Measurements from ENCODE around the gene COL19A1. TPM values are rescaled to one million over a fixed set of nuclear protein-coding genes. Genes with fewer than 3 reads are reported as not detected.
A peak's percentile ranks its signal among the peaks of the same experiment; 100 is the strongest.

The COL19A1 gene
- total and polyA plus RNA-seq, 9 of the 15 experiments (the other 6 are each of a cell fraction or from before 2014, with no cell fraction given): not detected

- Histone ChIP-seq H2AFZ (ENCODE audit: low read depth, low read length) (no peak overlapping the region), H4K20me1 (replicated peaks; ENCODE audit: control insufficient read depth, insufficient read depth, low read length) (no peaks in the 10 kb centered on the region), H3K36me3 (ENCODE audit: control insufficient read depth, insufficient read depth, low read length) (no peaks in the 10 kb centered on the region), H3K79me2 (ENCODE audit: control insufficient read depth, insufficient read depth, low read length) (no peaks in the 10 kb centered on the region), H3K4me2 (ENCODE audit: insufficient read depth, low read length) (no peak overlapping the region), H3K27ac (ENCODE audit: extremely low read depth, low read depth, low read length) (no peak overlapping the region), H3K9ac (ENCODE audit: insufficient read depth in 1 of 2, low read depth in 2 of 2, low read length in 2 of 2) (no peak overlapping the region), H3K27me3 (ENCODE audit: control insufficient read depth in 2 of 2, insufficient read depth in 2 of 2, low read length in 2 of 2) (peaks cover 0 to 3% of the 10 kb centered on the region in 2 experiments; a peak in 2 of 5 replicates), H3K4me3 (no peak overlapping the region), H3K9me1 (ENCODE audit: control insufficient read depth, insufficient read depth, low read length) (no peaks in the 10 kb centered on the region), H3K4me1 (replicated peaks in 1 of 2; ENCODE audit: control insufficient read depth in 2 of 2, insufficient read depth in 2 of 2, low read length in 2 of 2) (no peaks in the 10 kb centered on the region), H3K9me3 (replicated peaks; ENCODE audit: control insufficient read depth, insufficient read depth, low read depth, low read length) (no peaks in the 10 kb centered on the region)
- no TSS peak for BruUV-seq (replicated peaks)
- in situ Hi-C loops (cut with MboI): no loop called here
- ATAC-seq (0 out of 3 replicates have a peak, but pooled peaks have one; percentile 27), FAIRE-seq (no peak), DNase-seq (ENCODE audit: extremely low read depth in 1 of 4, low spot score in 3 of 4) (no peak)
- ChIA-PET POLR2A (no interaction called here), CTCF (ENCODE audit: low intra/inter-chr PET ratio) (no interaction called here)
- intact Hi-C loops (cut with micrococcal nuclease): no loop called here
- WGBS (ENCODE audit: insufficient coverage, low coverage, missing lambda C conversion rate): 0% methylated on average over 2 of the region's 2 CpGs
- TF ChIP-seq ZNF277 (CRISPR knock-in tag; IDR thresholded peaks at IDR 0.05; ENCODE audit: borderline replicate concordance) (no peak), SMAD2 (IDR thresholded peaks at IDR 0.05; ENCODE audit: low read depth, low read length) (no peak), TAF15 (IDR thresholded peaks at IDR 0.05; ENCODE audit: low read depth, low read length) (no peak), HMG20A (CRISPR knock-in tag; conservative IDR thresholded peaks at IDR 0.05) (no peak), SMAD3 (CRISPR knock-in tag; conservative IDR thresholded peaks at IDR 0.05) (no peak), RBM15 (IDR thresholded peaks at IDR 0.05; ENCODE audit: insufficient read depth, low read length) (no peak), CBFA2T3 (IDR thresholded peaks at IDR 0.05) (peak; percentile 40; the same call in 1 of the 2 replicates), DPF2 (IDR thresholded peaks at IDR 0.05) (0 out of 2 replicates have a peak, but pooled peaks have one; percentile 17), ZNF707 (CRISPR knock-in tag; conservative IDR thresholded peaks at IDR 0.05) (no peak), CHCHD3 (CRISPR knock-in tag; IDR thresholded peaks at IDR 0.05) (no peak), SREBF2 (CRISPR knock-in tag; IDR thresholded peaks at IDR 0.05) (no peak), BDP1 (IDR thresholded peaks at IDR 0.05; ENCODE audit: insufficient read depth, insufficient read length) (no peak), SMARCA5 (IDR thresholded peaks at IDR 0.05) (no peak), ZBTB7A (IDR thresholded peaks at IDR 0.05; ENCODE audit: borderline replicate concordance, control insufficient read depth, low read depth, low read length) (no peak), HEY1 (CRISPR knock-in tag; IDR thresholded peaks at IDR 0.05; ENCODE audit: borderline replicate concordance) (no peak), ELF2 (CRISPR knock-in tag; IDR thresholded peaks at IDR 0.05) (no peak), PHF21A (IDR thresholded peaks at IDR 0.05; ENCODE audit: borderline replicate concordance, low read depth) (0 out of 2 replicates have a peak, but pooled peaks have one; percentile 19), POLR2AphosphoS5 (IDR thresholded peaks at IDR 0.05; ENCODE audit: control insufficient read depth, insufficient read depth, low read depth, low read length) (no peak)
- TF ChIP-seq, protein P1, sequence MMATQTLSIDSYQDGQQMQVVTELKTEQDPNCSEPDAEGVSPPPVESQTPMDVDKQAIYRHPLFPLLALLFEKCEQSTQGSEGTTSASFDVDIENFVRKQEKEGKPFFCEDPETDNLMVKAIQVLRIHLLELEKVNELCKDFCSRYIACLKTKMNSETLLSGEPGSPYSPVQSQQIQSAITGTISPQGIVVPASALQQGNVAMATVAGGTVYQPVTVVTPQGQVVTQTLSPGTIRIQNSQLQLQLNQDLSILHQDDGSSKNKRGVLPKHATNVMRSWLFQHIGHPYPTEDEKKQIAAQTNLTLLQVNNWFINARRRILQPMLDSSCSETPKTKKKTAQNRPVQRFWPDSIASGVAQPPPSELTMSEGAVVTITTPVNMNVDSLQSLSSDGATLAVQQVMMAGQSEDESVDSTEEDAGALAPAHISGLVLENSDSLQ (IDR thresholded peaks at IDR 0.05): no peak
- TF ChIP-seq, protein P2, sequence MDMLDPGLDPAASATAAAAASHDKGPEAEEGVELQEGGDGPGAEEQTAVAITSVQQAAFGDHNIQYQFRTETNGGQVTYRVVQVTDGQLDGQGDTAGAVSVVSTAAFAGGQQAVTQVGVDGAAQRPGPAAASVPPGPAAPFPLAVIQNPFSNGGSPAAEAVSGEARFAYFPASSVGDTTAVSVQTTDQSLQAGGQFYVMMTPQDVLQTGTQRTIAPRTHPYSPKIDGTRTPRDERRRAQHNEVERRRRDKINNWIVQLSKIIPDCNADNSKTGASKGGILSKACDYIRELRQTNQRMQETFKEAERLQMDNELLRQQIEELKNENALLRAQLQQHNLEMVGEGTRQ (CRISPR knock-in tag; IDR thresholded peaks at IDR 0.05): no peak
- TF ChIP-seq, protein P3, sequence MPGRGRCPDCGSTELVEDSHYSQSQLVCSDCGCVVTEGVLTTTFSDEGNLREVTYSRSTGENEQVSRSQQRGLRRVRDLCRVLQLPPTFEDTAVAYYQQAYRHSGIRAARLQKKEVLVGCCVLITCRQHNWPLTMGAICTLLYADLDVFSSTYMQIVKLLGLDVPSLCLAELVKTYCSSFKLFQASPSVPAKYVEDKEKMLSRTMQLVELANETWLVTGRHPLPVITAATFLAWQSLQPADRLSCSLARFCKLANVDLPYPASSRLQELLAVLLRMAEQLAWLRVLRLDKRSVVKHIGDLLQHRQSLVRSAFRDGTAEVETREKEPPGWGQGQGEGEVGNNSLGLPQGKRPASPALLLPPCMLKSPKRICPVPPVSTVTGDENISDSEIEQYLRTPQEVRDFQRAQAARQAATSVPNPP (IDR thresholded peaks at IDR 0.05; ENCODE audit: borderline replicate concordance, insufficient read depth, insufficient read length): no peak
These were observed 285.3 kb downstream of the COL19A1 start for GRCh38 chr6:70151616-70152015.
